ENCODE data around the gene SNX25.
"Not testable (repeated sequence)": the region's sequence is repeated elsewhere in the genome, so short reads cannot be mapped to it uniquely, and the experiment has no call there.

DNA sequence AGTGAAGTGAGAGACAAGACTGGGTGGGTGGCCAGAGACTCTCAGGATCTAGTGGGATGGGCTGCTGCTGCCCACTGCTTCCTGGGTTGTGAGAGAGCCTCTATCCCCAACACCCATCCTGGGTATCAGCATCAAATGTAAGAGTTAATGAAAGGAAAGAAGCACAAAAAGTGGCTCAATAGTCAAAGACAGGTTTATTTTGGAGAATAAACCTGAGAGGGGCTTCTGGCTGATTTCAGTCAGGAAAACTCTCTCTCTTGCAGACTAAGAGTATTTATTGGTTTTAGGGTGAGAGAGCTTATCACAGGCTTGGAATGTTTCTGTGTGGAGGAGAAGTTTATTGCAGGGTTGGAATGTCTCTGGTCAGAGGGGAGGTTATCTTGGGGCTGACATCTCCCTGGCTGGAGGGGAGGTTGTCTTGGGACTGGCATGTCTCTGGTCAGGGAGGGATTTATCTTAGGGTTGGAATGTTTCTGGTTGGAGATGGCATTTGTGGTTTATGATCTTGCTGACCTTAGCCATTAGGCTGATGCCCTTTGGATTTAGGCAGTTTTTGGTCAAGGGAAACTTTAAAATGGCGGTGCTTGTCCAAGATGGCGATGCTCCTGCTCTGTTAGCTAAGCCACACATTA is 120.6 kb downstream of the SNX25 start:
- TF ChIP-seq, protein P1, sequence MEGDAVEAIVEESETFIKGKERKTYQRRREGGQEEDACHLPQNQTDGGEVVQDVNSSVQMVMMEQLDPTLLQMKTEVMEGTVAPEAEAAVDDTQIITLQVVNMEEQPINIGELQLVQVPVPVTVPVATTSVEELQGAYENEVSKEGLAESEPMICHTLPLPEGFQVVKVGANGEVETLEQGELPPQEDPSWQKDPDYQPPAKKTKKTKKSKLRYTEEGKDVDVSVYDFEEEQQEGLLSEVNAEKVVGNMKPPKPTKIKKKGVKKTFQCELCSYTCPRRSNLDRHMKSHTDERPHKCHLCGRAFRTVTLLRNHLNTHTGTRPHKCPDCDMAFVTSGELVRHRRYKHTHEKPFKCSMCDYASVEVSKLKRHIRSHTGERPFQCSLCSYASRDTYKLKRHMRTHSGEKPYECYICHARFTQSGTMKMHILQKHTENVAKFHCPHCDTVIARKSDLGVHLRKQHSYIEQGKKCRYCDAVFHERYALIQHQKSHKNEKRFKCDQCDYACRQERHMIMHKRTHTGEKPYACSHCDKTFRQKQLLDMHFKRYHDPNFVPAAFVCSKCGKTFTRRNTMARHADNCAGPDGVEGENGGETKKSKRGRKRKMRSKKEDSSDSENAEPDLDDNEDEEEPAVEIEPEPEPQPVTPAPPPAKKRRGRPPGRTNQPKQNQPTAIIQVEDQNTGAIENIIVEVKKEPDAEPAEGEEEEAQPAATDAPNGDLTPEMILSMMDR (IDR thresholded peaks at IDR 0.05): not testable (repeated sequence)
- TF ChIP-seq POLR2AphosphoS5 (IDR thresholded peaks at IDR 0.05): not testable (repeated sequence)
